GM12865 (cell line): ENCODE results near the gene ADAMTSL1.

Source experiments
- DNase-seq: peaks from one replicate; pipeline ENCODE4 v3.0.0; 2010; ENCODE audit warnings: low read depth
- H3K4me3 ChIP-seq: 2 replicates; pipeline ENCODE4 v1.5.1; 2011; ENCODE audit warnings: mild to moderate bottlenecking, low read depth, low read length, control low read depth
- CTCF ChIP-seq: IDR thresholded peaks from 2 replicates; pipeline ENCODE4 v1.5.1; 2011; ENCODE audit warnings: low read length, control low read depth, low read depth, inconsistent platforms; ENCODE audit not compliant: insufficient read depth; ENCODE audit errors: missing control alignments

The ADAMTSL1 gene

DNA sequence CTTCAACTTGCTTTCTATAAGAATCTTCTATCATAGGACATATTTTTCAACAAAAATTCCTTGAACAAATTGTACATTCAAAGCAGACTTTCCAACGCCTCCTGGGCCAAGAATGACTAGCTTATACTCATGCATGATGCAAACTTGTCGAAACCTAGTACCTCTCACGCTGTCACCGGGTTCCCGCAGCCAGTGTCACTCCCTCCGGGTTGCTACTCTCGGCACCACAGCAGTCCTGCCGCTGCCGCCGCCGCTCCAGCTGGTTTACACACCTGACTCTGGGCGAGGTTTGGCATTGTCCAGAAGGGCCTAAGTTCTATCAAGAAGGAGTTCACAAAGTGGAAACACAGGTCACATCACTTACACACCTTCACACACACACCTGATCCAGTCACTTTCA lies 244.4 kb downstream of the ADAMTSL1 start:
- TF ChIP-seq CTCF = no peak
- no peak for DNase-seq
- no peak overlapping the region for H3K4me3 ChIP-seq

DNA sequence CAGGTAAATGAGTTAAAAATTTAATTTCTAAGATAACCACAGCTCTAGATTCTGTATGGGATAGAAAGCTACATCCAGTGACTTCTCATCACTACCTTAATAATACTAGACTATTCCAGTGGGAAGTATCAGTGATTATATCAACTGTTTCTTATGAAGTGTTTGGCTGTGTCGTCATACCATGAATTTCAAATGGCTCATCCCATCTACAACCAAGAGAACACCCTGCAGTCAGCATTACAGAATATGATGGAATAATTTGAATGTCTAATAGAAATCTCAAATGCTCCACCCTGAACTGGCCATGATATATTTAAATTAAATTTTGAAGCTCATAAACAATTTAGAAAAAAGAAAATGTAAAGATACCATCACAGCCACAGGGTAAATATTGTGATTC lies 245.0 kb downstream of the ADAMTSL1 start:
- no peak for TF ChIP-seq CTCF
- no peak for DNase-seq
- H3K4me3 ChIP-seq = no peak overlapping the region

DNA sequence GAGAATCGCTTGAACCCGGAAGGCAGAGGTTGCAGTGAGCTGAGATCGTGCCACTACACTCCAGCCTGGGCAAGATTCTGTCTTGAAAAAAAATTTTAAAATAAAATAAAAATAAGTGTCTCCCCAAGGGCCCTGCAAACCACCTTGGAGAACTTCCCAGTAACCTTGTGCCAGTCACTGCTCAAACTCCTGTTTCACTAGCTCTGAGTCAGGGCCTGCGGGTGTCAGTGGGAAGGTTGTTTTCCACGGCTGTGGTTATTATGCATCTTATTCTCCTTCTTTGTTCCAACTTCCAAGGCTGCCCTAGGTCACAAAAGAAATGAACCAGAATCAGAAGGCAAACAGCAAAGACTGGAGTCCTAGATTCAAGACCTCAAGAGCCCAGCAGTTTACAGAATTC lies 246.7 kb downstream of the ADAMTSL1 start:
- DNase-seq = no peak
- TF ChIP-seq CTCF = no peak
- H3K4me3 ChIP-seq = no peak overlapping the region

DNA sequence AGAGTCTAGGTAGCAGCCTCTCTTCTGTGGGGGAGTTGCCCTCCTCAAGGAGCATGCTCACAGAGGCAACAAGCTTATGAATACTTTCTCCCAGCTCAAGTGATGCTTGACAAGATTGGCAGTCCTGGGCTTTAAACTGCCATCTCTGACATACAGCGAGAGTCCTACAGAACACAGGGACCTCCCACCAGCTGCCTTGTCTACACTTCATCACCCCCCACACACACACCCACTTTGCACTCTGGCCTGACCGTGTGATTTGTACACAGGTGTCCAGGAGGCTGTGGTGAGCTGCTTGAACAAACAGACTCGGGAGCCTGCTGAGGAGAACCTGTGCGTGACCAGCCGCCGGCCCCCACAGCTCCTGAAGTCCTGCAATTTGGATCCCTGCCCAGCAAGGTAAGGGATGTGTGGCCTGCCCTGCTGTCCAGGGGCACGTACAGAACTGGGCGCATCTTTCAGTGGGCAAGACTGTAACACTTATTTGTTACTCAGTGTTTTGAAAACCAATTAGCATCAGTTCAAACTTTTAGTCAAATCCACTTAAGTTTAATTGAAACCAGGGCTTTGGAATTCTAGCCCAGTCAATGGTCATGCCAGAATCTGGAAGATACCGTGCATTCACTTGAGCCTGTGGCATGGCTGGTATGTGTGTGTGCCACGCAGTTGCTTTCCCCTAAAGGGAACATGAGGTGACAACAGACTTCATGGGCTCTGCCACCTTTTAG lies 247.5 kb downstream of the ADAMTSL1 start:
- DNase-seq = no peak
- TF ChIP-seq CTCF = no peak
- no peak overlapping the region for H3K4me3 ChIP-seq

GRCh38 chr9:18721995-18722310 lies 248.0 kb downstream of the ADAMTSL1 start:
- no peak for TF ChIP-seq CTCF
- no peak for DNase-seq
- H3K4me3 ChIP-seq = no peak overlapping the region

- DNase-seq = no peak
- H3K4me3 ChIP-seq = no peak overlapping the region
- TF ChIP-seq CTCF = no peak
These were observed 248.9 kb downstream of the ADAMTSL1 start for GRCh38 chr9:18722882-18723281.

DNA sequence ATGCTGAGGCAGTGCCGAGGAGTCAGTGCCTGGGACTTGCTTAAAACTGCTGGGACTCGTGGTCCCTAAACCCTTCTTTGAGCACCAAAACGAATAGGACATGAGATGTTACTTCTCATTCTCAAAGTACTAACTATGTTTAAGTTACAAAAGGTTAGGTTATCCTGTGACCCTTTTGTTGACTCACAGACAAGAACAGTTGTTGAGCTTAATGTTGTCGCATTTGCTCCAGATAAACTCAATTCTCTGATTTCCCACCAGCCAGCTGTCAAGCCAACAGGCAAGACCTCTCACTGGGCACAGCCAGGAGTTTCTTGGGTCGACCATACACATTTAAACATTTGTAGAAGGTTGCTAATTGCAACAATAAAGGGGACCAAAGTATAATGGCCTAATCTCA lies 249.4 kb downstream of the ADAMTSL1 start:
- H3K4me3 ChIP-seq = no peak overlapping the region
- no peak for DNase-seq
- no peak for TF ChIP-seq CTCF
